Measurements from ENCODE around the gene HMCN2.

HMCN2 gene

GRCh38 chr9:130290291-130291181 lies 25.0 kb downstream of the HMCN2 start:
- no peak for DNase-seq

GRCh38 chr9:130291474-130291873 lies 25.9 kb downstream of the HMCN2 start:
- no peak for DNase-seq

GRCh38 chr9:130292106-130292505 lies 26.5 kb downstream of the HMCN2 start:
- DNase-seq: no peak

- no peak for DNase-seq
Observed at GRCh38 chr9:130294664-130295063, 29.1 kb downstream of the HMCN2 start.

GRCh38 chr9:130295431-130295830 lies 29.9 kb downstream of the HMCN2 start:
- no peak for DNase-seq

GRCh38 chr9:130295945-130296782 lies 30.6 kb downstream of the HMCN2 start:
- DNase-seq: no peak

GRCh38 chr9:130296783-130297055 lies 31.2 kb downstream of the HMCN2 start:
- no peak for DNase-seq

GRCh38 chr9:130297371-130297770 lies 31.8 kb downstream of the HMCN2 start:
- no peak for DNase-seq

GRCh38 chr9:130298662-130299279 lies 33.2 kb downstream of the HMCN2 start:
- no peak for DNase-seq

GRCh38 chr9:130299785-130300615 lies 34.4 kb downstream of the HMCN2 start:
- DNase-seq: no peak

GRCh38 chr9:130300739-130301138 lies 35.2 kb downstream of the HMCN2 start:
- DNase-seq: no peak

- no peak for DNase-seq
Observed at GRCh38 chr9:130301483-130302286, 36.1 kb downstream of the HMCN2 start.

GRCh38 chr9:130302785-130303612 lies 37.4 kb downstream of the HMCN2 start:
- DNase-seq: no peak

- no peak for DNase-seq
Observed at GRCh38 chr9:130303613-130304055, 38.1 kb downstream of the HMCN2 start.

- DNase-seq: no peak
Observed at GRCh38 chr9:130304116-130304515, 38.6 kb downstream of the HMCN2 start.

GRCh38 chr9:130304643-130305042 lies 39.1 kb downstream of the HMCN2 start:
- no peak for DNase-seq

GRCh38 chr9:130305381-130305780 lies 39.8 kb downstream of the HMCN2 start:
- DNase-seq: no peak

- no peak for DNase-seq
Observed at GRCh38 chr9:130306823-130307666, 41.5 kb downstream of the HMCN2 start.

- no peak for DNase-seq
Observed at GRCh38 chr9:130307667-130307943, 42.0 kb downstream of the HMCN2 start.

GRCh38 chr9:130308081-130308571 lies 42.6 kb downstream of the HMCN2 start:
- no peak for DNase-seq

Measured in NK-92 treated with Interleukin-12 subunit alpha and Interleukin-12 subunit beta, amount 100 ng/mL, for 24 hours (cell line).